Naive thymus-derived CD8-positive, alpha-beta T cell (primary cell): Measurements from ENCODE around the gene NTM. TPM values are rescaled to one million over a fixed set of nuclear protein-coding genes. Genes with fewer than 3 reads are reported as not detected.
"Not testable (repeated sequence)": the region's sequence is repeated elsewhere in the genome, so short reads cannot be mapped to it uniquely, and the experiment has no call there.

Source experiments
- ATAC-seq, 2 donors: fragments of 150-1000 bp; cut with Tn5 transposase in 1 of 2; sonication (Bioruptor Pico), chemical (Tn5 transposase) in 1 of 2; 1 replicate in 1 of 2; 2 replicates in 1 of 2; pipeline ENCODE4 v1.10.0; 2021; ENCODE audit warnings: mild to moderate bottlenecking in 2 of 2, moderate library complexity in 2 of 2
- POLR2A ChIA-PET: fragments of 350-600 bp; sonication (Branson Sonifier 250); formaldehyde crosslinking; loops from one replicate; lab custom pipeline; 2021; ENCODE audit warnings: antibody characterized with exemption; lab: Charles Lee
- DNase-seq, 10 donors: peaks; one replicate each; pipeline versions ENCODE4 v3.0.0 to v3.0.0-alpha.2; 2020 to 2022
- H3K27ac Mint-ChIP-seq, 10 donors: one replicate each; pipeline ENCODE4 v1.8.0; 2020 to 2022; ENCODE audit warnings: mild to moderate bottlenecking in 10 of 10, mixed read lengths in 10 of 10, moderate library complexity in 4 of 10, inconsistent platforms in 1 of 10
- H3K27me3 Mint-ChIP-seq, 5 donors: one replicate each; pipeline ENCODE4 v1.8.0; 2021 to 2022; ENCODE audit warnings: mixed read lengths in 5 of 5
- H3K36me3 Mint-ChIP-seq, 3 donors: one replicate each; pipeline ENCODE4 v1.8.0; 2020 to 2022; ENCODE audit warnings: mixed read lengths in 3 of 3, mild to moderate bottlenecking in 2 of 3, inconsistent platforms in 1 of 3
- H3K4me1 Mint-ChIP-seq, 4 donors: one replicate each; pipeline ENCODE4 v1.8.0; 2021 to 2022; ENCODE audit warnings: mixed read lengths in 4 of 4
- H3K4me3 Mint-ChIP-seq, 10 donors: one replicate each; pipeline ENCODE4 v1.8.0; 2020 to 2022; ENCODE audit warnings: mild to moderate bottlenecking in 10 of 10, mixed read lengths in 10 of 10, moderate library complexity in 6 of 10, inconsistent platforms in 1 of 10
- H3K9me3 Mint-ChIP-seq, 9 donors: one replicate each; pipeline ENCODE4 v1.8.0; 2020 to 2022; ENCODE audit warnings: mixed read lengths in 9 of 9, mild to moderate bottlenecking in 3 of 9, inconsistent platforms in 1 of 9, moderate library complexity in 1 of 9
- polyA plus RNA-seq, 3 donors: library from polyadenylated mRNA; unstranded; fragments of 300-500 nt; fragmentation: Illumina TruSeq; gene quantifications; one replicate each; pipeline ENCODE4 v1.2.3, GENCODE V29; 2021
- total RNA-seq, 8 experiments: library from RNA in 2 of 8; stranded (reverse) in 2 of 8; gene quantifications; one replicate each; pipeline ENCODE4 v1.2.3 and lab custom pipeline; 2021 to 2026

NTM gene
- total and polyA plus RNA-seq, 5 experiments from 2014 or later, result not detected

DNA sequence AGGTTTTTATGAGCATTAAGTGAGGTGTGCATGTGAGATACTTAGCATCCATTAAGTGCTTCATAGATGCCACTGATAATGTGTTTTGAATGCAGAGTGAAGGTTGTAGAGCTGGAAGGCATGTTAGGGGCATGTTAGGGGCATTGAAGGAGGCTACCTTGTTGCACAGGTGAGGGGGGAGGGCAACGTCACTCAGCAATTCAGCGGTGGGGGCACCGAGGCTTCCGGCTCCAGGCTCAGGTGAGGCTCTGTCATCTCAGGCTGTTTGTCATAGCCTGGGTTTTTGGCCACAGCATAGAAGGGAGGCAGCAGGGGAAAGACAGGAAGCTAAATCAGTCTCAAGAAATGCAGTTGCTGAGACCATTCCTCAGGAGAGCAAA, 299.0 kb downstream of the NTM start:
- peaks cover 0 to 2% (median 0%) of the 10 kb centered on the region in 9 donors for H3K9me3 Mint-ChIP-seq
- H3K27ac Mint-ChIP-seq, result no peak overlapping the region
- DNase-seq (no peak), ATAC-seq (no peak)
- peaks cover 2 to 12% (median 7%) of the 10 kb centered on the region in 4 donors for H3K4me1 Mint-ChIP-seq
- POLR2A ChIA-PET, result no interaction called here
- H3K4me3 Mint-ChIP-seq, result no peak overlapping the region
- peaks cover 0 to 19% (median 0%) of the 10 kb centered on the region in 5 donors for H3K27me3 Mint-ChIP-seq
- no peaks in the 10 kb centered on the region for H3K36me3 Mint-ChIP-seq

DNA sequence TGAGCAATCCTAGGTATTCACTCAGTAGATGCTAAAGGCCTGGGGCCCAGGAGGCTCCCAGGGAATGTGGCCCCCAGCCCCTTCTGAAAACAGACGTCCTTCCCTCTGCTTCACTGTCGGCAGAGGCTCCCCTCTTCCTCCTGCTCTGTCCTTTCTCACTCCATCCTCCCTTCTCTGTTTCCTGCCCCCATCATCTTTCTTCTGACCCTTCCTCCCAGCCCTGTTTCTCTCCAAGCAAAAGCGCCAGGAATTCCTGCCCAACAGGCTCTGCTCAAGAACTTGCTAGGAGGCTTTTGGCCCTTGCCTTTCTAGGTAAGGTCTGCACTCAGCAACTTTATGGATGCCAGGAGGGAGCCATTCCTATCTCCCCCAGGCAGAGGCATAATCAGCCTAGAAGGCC, 300.5 kb downstream of the NTM start:
- POLR2A ChIA-PET, result no interaction called here
- H3K27ac Mint-ChIP-seq, result no peak overlapping the region
- DNase-seq (no peak), ATAC-seq (no peak)
- H3K9me3 Mint-ChIP-seq, result peaks cover 0 to 4% (median 0%) of the 10 kb centered on the region in 9 donors
- peaks cover 0 to 20% (median 2%) of the 10 kb centered on the region in 5 donors for H3K27me3 Mint-ChIP-seq
- H3K4me3 Mint-ChIP-seq, result no peak overlapping the region
- H3K4me1 Mint-ChIP-seq, result peaks cover 2 to 12% (median 7%) of the 10 kb centered on the region in 4 donors
- no peaks in the 10 kb centered on the region for H3K36me3 Mint-ChIP-seq

GRCh38 chr11:131671320-131671719, 300.9 kb downstream of the NTM start:
- ATAC-seq, result no peak
- Mint-ChIP-seq H3K27ac (no peak overlapping the region), H3K27me3 (peaks cover 0 to 24% (median 2%) of the 10 kb centered on the region in 5 donors), H3K4me3 (no peak overlapping the region), H3K9me3 (peaks cover 0 to 4% (median 0%) of the 10 kb centered on the region in 9 donors), H3K4me1 (peaks cover 2 to 12% (median 7%) of the 10 kb centered on the region in 4 donors), H3K36me3 (no peaks in the 10 kb centered on the region)
- no peak for DNase-seq
- POLR2A ChIA-PET, result no interaction called here

DNA sequence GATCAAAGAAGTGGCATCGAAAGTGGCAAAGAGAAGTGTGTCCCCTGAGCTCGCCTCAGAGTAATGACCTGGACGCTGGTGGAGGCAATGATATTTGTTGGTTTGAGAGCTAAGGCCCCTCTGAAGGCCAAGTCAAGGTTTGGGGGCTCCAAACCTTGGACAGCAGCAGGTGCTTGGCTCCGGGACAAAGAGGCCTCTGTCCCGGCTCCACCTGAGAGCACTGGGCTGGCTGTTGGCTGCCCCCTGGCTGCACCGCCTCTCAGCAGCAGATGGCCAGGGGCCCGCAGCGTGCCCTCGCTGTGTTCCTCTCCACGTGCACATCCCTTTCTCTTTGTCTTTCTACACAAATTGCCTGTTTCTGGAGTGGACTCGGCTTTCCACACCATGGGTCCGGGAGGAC, 301.3 kb downstream of the NTM start:
- POLR2A ChIA-PET, result no interaction called here

DNA sequence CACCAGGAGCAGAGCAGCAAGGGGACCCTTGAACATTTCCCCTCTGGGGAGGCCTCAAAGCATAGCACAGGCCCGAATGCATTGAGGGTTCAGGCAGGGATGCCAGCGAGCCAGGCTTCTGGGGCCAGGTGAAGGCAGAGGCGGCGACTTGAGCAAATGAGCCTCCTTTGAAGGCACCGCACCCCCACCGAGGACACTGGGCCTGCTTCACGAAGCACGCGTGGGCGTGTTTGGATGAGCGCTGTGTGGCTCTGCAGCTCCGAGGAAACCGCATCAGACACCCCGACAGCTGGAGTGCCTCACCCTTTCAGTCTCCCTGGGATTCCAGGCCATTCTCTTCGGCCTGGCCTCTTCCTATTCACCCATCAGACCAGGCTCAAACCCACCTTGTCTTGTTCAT, 301.8 kb downstream of the NTM start:
- Mint-ChIP-seq H3K27ac (no peak overlapping the region), H3K4me3 (no peak overlapping the region), H3K36me3 (no peaks in the 10 kb centered on the region), H3K4me1 (peaks cover 2 to 12% (median 7%) of the 10 kb centered on the region in 4 donors), H3K27me3 (peaks cover 0 to 23% (median 3%) of the 10 kb centered on the region in 5 donors), H3K9me3 (peaks cover 0 to 4% (median 0%) of the 10 kb centered on the region in 9 donors)
- POLR2A ChIA-PET, result no interaction called here
- ATAC-seq, result no peak
- no peak for DNase-seq

More for the DNA sequence above, 301.3 kb downstream of the NTM start:
- ATAC-seq (no peak), DNase-seq (no peak)
- Mint-ChIP-seq H3K9me3 (peaks cover 0 to 4% (median 0%) of the 10 kb centered on the region in 9 donors), H3K4me1 (peaks cover 2 to 12% (median 7%) of the 10 kb centered on the region in 4 donors), H3K4me3 (no peak overlapping the region), H3K27me3 (peaks cover 0 to 25% (median 3%) of the 10 kb centered on the region in 5 donors), H3K27ac (no peak overlapping the region), H3K36me3 (no peaks in the 10 kb centered on the region)

DNA sequence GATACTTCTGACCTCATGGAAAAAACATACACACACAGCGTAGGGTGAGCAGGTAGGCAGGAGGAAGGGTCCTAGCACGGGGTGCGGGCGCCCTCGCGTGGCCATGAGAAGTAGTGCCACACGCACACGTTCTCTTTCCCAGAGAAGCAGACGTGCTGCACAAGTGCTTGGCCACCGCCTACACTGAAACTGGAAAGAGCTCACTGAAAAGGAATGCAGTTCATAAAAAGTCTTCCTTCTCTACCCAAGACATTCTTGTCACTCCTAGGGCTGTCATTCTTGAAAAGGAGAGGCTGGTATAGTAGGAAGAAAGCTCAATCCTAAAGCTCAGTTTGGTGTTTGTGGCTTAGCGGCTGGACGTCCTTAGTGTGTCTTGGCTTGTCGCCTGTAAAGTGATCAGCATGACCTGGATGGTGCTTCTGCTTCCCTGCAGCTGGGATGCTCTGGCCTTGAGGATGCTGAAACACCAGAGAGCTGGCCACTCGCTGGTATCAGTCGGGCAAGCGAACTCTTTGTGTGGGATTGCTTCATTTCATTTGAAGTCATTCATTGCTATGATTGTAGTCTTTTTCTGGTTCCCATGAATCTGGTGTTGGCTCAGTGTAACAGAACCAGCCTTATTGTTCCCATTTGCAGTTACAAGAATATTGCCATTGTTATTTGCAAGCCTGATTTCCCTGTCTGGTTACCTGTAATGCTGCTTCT, 303.8 kb downstream of the NTM start:
- ATAC-seq (no peak), DNase-seq (peak in 1 of 10 donors; percentile 12)
- peaks cover 0 to 4% (median 0%) of the 10 kb centered on the region in 9 donors for H3K9me3 Mint-ChIP-seq
- peak overlapping the region in 1 of 10 donors; percentile 1 for H3K27ac Mint-ChIP-seq
- H3K4me3 Mint-ChIP-seq, result no peak overlapping the region
- no peaks in the 10 kb centered on the region for H3K36me3 Mint-ChIP-seq
- POLR2A ChIA-PET, result no interaction called here
- peaks cover 0 to 4% (median under 1%) of the 10 kb centered on the region in 4 donors for H3K4me1 Mint-ChIP-seq
- peaks cover 0 to 23% (median 3%) of the 10 kb centered on the region in 5 donors for H3K27me3 Mint-ChIP-seq

- H3K9me3 Mint-ChIP-seq, result peaks cover 0 to 4% (median 0%) of the 10 kb centered on the region in 9 donors
- DNase-seq, result no peak
- H3K27ac Mint-ChIP-seq, result no peak overlapping the region
- peaks cover 0 to 3% (median 0%) of the 10 kb centered on the region in 4 donors for H3K4me1 Mint-ChIP-seq
- peaks cover 0 to 23% (median 3%) of the 10 kb centered on the region in 5 donors for H3K27me3 Mint-ChIP-seq
- POLR2A ChIA-PET, result no interaction called here
- H3K36me3 Mint-ChIP-seq, result no peaks in the 10 kb centered on the region
- no peak for ATAC-seq
- H3K4me3 Mint-ChIP-seq, result no peak overlapping the region
Measured at GRCh38 chr11:131675121-131675888, 304.9 kb downstream of the NTM start.

DNA sequence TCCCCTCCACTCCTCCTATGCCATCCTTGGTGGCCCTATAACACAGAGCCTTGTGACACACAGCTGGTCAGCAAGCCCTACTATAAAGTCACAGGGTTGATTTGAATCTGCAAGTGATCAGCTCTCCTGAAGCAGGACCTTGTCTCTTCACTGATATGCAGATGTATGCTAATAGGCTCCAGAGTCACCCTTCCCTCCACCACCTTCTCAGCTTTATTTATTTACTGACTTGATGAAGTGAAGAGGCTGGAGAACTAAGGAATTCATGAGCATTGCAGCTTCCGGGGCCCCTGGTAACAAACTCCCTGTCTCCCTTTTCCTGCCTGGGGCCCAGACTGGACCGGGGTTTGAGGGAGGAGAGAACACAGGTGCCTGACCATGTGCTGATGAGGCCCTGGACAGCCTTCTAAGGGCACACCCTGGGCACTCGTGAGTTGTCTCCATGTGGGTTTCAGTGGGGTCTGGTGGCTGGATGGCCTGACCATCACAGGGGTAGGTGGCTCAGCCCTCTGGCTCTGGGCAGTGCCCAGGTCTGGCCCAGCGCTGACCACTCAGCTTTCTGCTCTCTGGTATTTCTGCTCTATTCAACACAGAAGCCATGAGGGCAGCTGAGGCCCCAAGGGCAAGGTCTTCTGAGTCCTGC, 307.5 kb downstream of the NTM start:
- Mint-ChIP-seq H3K9me3 (peaks cover 0 to 2% (median 0%) of the 10 kb centered on the region in 9 donors), H3K27ac (no peak overlapping the region), H3K4me1 (peaks cover 0 to 3% (median 0%) of the 10 kb centered on the region in 4 donors), H3K4me3 (no peak overlapping the region), H3K36me3 (no peaks in the 10 kb centered on the region), H3K27me3 (peaks cover 0 to 25% (median 3%) of the 10 kb centered on the region in 5 donors)
- DNase-seq, result no peak
- ATAC-seq, result no peak
- POLR2A ChIA-PET, result no interaction called here

DNA sequence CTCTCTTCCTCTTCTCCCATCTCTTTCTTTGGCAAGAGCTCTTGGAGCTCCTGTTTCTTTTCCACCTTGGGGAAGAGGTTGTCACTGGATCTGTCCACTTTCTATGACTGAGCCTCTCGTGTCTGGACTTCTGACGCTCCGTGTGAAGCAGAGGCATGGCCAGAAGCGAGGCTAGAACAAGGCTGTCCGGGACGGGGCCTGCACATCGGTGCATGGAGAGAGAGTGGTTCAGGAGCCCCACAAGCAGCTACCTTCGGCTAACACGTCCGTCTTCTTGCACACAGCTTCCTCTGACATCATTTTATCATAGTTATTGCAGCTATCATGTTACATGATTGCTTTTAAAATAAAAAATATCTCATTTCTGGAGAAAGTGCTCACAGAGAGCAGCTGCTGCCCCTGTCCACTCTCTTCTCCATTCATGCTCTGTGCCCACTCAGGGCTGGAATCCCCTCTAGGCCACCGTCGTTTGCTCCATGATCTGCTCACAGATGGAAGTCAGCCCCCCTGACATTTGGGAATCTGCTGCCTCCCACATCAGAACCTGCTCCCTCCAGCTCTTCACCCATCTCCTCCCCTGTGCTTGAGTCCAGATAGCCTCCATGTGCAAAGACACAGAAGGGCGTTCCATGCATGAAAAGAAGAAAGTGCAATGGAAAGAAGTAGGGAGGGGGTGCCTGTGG, 308.4 kb downstream of the NTM start:
- POLR2A ChIA-PET, result no interaction called here
- H3K27ac Mint-ChIP-seq, result no peak overlapping the region
- no peaks in the 10 kb centered on the region for H3K4me1 Mint-ChIP-seq
- DNase-seq (no peak), ATAC-seq (no peak)
- H3K36me3 Mint-ChIP-seq, result no peaks in the 10 kb centered on the region
- peaks cover 0 to 34% (median 3%) of the 10 kb centered on the region in 5 donors for H3K27me3 Mint-ChIP-seq
- peaks cover 0 to 2% (median 0%) of the 10 kb centered on the region in 9 donors for H3K9me3 Mint-ChIP-seq
- H3K4me3 Mint-ChIP-seq, result no peak overlapping the region

DNA sequence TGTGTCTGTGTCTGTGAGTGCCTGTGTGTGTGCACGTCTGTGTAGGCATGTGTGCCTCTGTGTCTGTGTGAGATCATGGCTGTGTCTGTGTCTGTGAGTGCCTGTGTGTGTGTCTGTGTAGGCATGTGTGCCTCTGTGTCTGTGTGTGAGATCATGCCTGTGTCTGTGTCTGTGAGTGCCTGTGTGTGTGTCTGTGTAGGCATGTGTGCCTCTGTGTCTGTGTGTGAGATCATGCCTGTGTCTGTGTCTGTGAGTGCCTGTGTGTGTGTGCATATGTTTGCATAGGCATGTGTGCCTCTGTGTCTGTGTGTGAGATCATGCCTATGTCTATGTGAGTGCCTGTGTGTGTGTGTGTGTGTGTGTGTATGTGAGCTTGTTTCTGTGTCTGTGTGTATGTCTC, 310.0 kb downstream of the NTM start:
- POLR2A ChIA-PET, DNase-seq, H3K4me3 Mint-ChIP-seq, H3K4me1 Mint-ChIP-seq, ATAC-seq, H3K9me3 Mint-ChIP-seq, H3K27ac Mint-ChIP-seq, H3K36me3 Mint-ChIP-seq: not testable (repeated sequence)
- H3K27me3 Mint-ChIP-seq, result peaks cover 3 to 37% (median 4%) of the 10 kb centered on the region in 5 donors

DNA sequence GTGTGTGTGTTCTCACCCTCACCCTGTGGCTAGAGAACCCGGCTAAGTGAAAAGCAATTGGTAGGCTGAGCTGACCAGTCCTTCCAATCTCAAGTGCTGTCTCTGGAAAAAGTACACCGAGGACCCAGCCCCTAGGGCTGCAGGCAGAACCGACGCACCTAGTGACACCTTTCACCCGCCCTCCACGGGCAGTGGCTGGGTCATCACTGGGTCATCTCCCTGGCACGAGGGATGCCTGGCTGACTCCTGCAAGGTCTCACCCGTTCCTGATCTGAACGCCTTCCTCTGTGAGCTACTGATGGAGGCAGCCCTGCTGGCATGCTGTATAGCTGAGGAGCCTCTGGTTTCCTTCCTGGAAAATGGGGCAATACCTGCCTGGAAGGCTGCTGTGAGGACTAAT, 311.5 kb downstream of the NTM start:
- H3K27ac Mint-ChIP-seq, result no peak overlapping the region
- DNase-seq, result no peak
- no peaks in the 10 kb centered on the region for H3K4me1 Mint-ChIP-seq
- H3K4me3 Mint-ChIP-seq, result no peak overlapping the region
- POLR2A ChIA-PET, result no interaction called here
- H3K27me3 Mint-ChIP-seq, result peaks cover 2 to 36% (median 14%) of the 10 kb centered on the region in 5 donors
- no peaks in the 10 kb centered on the region for H3K36me3 Mint-ChIP-seq
- H3K9me3 Mint-ChIP-seq, result no peaks in the 10 kb centered on the region
- no peak for ATAC-seq

DNA sequence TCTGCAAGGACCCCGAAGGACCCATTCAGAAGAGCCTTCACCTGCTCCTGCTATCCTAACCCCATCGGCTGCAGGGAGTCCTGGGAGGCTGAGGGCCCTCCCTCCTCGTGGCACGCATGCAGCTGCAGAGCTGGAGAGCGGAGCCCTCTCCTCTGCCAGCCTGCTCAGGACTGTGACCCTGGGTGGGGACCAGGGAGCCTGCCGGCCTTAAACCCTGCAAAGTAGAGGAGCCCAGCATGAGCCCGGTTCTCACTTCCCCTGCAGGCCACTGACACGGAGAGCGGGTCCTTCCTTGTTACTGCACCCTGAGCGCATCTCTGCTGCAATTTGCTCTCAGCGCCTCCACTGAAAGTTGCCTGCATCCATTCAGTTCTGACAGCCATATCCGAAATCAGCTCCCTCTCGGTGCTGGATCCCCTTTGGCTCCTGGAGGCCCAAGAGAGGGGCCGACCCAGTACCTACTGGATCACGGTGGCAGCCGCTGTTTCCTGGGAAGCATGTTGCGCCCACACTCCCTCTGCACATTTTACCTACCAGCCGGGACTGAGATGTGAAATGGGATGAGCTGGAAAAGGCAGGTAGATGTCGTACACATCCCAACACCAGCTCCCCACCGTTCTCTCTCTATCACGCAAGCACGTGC, 312.1 kb downstream of the NTM start:
- Mint-ChIP-seq H3K36me3 (no peaks in the 10 kb centered on the region), H3K9me3 (no peaks in the 10 kb centered on the region), H3K27me3 (peaks cover 2 to 36% (median 14%) of the 10 kb centered on the region in 5 donors), H3K4me3 (no peak overlapping the region), H3K4me1 (no peaks in the 10 kb centered on the region), H3K27ac (no peak overlapping the region)
- DNase-seq, result no peak
- POLR2A ChIA-PET, result no interaction called here
- ATAC-seq, result no peak
